ENCODE data around the gene TEKT2.

DNA sequence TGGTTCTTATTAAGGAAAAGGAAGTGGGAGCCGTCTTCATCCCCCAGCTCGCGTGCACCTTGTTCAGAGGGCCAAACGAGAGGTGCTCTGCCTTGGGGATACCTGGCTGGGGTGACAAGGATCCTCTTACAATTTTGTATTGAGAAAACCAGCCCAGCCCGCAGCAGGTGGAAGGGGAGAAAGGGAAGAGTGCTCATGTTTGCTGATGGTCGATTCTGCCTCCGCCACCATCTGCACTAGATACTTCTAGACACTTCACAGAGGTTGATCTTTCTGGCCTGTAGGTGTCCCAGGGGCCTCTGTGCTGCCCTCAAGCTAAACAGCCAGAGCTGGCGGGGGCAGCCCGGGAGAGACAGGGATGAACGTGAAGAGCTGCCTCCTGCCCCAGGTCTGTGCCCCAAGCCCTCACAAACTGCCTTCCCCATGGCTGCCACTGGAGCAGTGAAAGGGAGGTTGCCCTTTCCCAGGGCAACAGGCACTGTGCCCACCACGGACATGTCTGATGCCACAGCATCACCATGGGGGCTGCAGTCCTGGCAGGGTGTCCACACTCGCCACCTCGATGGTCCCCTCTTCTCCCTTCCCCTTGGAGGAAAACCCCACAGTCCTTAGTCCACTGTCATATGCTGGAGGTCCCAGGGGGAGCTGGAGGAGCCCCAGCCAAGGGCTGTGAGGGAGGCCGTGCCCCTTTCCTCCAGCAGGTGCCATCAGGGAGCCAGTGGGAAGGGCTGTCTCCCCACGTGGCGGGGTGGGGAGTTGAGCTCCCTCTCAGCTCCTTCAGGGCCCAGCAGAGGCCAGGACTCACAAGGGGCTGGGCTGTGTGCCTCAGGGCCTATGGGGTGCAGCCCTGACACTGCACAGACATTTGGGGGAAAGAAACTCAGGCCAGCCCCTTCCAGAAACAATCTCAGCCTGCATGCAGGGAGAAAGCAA lies 12.9 kb downstream of the TEKT2 start:
- no peak for TF ChIP-seq CTCF (IDR thresholded peaks at IDR 0.05)
- no peak for TF ChIP-seq POLR2A (IDR thresholded peaks at IDR 0.05)

All from lower leg skin (tissue), 3 donors.